ENCODE data around the gene ACP1.

DNA sequence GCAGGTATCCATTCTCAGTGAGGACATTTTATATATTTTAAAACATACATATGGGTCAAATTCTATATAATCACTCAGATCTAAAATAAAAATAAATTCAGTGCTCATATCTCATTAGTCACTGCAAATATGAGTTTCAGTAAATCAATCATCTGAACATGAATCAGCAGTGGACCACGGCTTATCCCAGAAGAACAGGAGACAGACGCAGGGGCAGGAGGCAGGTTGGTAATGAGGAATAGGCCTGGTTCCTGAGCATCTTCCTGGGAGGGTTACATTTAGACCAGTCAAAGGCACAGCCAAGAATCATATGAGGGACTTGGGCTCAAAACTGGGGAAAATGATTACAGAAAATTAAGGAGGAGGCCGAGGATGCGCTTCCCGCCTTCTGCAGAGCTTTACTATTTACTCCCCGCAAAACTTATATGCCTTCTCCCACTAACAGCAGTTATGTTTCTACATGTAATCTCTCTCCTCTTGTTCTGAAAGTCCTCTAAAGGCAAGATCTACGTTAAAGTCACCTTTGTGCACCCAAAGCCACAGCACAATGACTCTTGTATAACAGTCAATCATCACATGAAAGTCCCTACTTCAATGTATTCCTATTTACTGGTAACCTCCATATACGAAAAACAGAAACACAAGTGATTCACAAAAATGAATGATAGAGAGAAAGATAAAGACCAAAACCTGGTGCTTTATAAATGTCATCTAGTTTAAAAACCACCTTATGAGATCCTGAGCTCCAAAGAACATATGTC, 36.0 kb upstream of the ACP1 start:
- TF ChIP-seq CTCF (IDR thresholded peaks at IDR 0.05) (no peak), RAD21 (conservative IDR thresholded peaks at IDR 0.05 in 1 of 2, IDR thresholded peaks at IDR 0.05 in 1 of 2) (no peak), CEBPB (IDR thresholded peaks at IDR 0.05) (no peak), HEYL (CRISPR knock-in tag; IDR thresholded peaks at IDR 0.05) (no peak), NPAS2 (CRISPR knock-in tag; IDR thresholded peaks at IDR 0.05; ENCODE audit: borderline replicate concordance) (no peak)
- TF ChIP-seq, protein P1, sequence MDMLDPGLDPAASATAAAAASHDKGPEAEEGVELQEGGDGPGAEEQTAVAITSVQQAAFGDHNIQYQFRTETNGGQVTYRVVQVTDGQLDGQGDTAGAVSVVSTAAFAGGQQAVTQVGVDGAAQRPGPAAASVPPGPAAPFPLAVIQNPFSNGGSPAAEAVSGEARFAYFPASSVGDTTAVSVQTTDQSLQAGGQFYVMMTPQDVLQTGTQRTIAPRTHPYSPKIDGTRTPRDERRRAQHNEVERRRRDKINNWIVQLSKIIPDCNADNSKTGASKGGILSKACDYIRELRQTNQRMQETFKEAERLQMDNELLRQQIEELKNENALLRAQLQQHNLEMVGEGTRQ (IDR thresholded peaks at IDR 0.05) = no peak
- TF ChIP-seq, protein P2, sequence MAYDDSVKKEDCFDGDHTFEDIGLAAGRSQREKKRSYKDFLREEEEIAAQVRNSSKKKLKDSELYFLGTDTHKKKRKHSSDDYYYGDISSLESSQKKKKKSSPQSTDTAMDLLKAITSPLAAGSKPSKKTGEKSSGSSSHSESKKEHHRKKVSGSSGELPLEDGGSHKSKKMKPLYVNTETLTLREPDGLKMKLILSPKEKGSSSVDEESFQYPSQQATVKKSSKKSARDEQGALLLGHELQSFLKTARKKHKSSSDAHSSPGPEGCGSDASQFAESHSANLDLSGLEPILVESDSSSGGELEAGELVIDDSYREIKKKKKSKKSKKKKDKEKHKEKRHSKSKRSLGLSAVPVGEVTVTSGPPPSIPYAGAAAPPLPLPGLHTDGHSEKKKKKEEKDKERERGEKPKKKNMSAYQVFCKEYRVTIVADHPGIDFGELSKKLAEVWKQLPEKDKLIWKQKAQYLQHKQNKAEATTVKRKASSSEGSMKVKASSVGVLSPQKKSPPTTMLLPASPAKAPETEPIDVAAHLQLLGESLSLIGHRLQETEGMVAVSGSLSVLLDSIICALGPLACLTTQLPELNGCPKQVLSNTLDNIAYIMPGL (CRISPR knock-in tag; IDR thresholded peaks at IDR 0.05; ENCODE audit: borderline replicate concordance) = no peak
- TF ChIP-seq, protein P3, sequence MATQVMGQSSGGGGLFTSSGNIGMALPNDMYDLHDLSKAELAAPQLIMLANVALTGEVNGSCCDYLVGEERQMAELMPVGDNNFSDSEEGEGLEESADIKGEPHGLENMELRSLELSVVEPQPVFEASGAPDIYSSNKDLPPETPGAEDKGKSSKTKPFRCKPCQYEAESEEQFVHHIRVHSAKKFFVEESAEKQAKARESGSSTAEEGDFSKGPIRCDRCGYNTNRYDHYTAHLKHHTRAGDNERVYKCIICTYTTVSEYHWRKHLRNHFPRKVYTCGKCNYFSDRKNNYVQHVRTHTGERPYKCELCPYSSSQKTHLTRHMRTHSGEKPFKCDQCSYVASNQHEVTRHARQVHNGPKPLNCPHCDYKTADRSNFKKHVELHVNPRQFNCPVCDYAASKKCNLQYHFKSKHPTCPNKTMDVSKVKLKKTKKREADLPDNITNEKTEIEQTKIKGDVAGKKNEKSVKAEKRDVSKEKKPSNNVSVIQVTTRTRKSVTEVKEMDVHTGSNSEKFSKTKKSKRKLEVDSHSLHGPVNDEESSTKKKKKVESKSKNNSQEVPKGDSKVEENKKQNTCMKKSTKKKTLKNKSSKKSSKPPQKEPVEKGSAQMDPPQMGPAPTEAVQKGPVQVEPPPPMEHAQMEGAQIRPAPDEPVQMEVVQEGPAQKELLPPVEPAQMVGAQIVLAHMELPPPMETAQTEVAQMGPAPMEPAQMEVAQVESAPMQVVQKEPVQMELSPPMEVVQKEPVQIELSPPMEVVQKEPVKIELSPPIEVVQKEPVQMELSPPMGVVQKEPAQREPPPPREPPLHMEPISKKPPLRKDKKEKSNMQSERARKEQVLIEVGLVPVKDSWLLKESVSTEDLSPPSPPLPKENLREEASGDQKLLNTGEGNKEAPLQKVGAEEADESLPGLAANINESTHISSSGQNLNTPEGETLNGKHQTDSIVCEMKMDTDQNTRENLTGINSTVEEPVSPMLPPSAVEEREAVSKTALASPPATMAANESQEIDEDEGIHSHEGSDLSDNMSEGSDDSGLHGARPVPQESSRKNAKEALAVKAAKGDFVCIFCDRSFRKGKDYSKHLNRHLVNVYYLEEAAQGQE (IDR thresholded peaks at IDR 0.05) = no peak
